Left ventricle myocardium inferior (tissue), 1 donor: ENCODE results near the gene REEP1. TPM values are rescaled to one million over a fixed set of nuclear protein-coding genes. Genes with fewer than 3 reads are reported as not detected.
"Not testable (repeated sequence)": the region's sequence is repeated elsewhere in the genome, so short reads cannot be mapped to it uniquely, and the experiment has no call there.

ENCODE experiments used
- DNase-seq: peaks from one replicate; pipeline ENCODE4 v3.0.0-alpha.2; 2020
- H3K27ac ChIP-seq: fragments of 200-600 bp; replicated peaks from 2 replicates; pipeline ENCODE4 v1.8.0; 2021
- H3K27me3 ChIP-seq: fragments of 200-600 bp; 2 replicates; pipeline ENCODE4 v1.8.0; 2021; ENCODE audit warnings: low read depth
- H3K36me3 ChIP-seq: fragments of 200-600 bp; 2 replicates; pipeline ENCODE4 v1.8.0; 2021
- H3K4me1 ChIP-seq: fragments of 200-600 bp; 2 replicates; pipeline ENCODE4 v1.8.0; 2021
- H3K4me3 ChIP-seq: fragments of 200-600 bp; 2 replicates; pipeline ENCODE4 v1.8.0; 2021; ENCODE audit warnings: mild to moderate bottlenecking, moderate library complexity
- H3K9me3 ChIP-seq: fragments of 200-600 bp; replicated peaks from 2 replicates; pipeline ENCODE4 v1.8.0; 2021
- intact Hi-C: fragments of 100-400 bp; cut with micrococcal nuclease; formaldehyde crosslinking; loops from one replicate; pipeline ENCODE4 v1.11.0; 2022
- total RNA-seq: library from RNA; stranded (reverse); fragmentation: NEBNext Ultra II Directional; extraction: Animal tissue kit (Norgen Biotek cat#: 25700); gene quantifications from one replicate; pipeline ENCODE4 v1.2.1, GENCODE V29; 2021
- TF ChIP-seq, protein P1 (sequence below): fragments of 200-600 bp; IDR thresholded peaks from 2 replicates; pipeline ENCODE4 v1.8.0; 2021; ENCODE audit warnings: antibody characterized with exemption, mild to moderate bottlenecking, borderline replicate concordance
- donor health status: DM: no; HTN: yes; CAD: no; lungs with severe emphysema.

REEP1 gene
- total RNA-seq, 1 donor from 2014 or later: 30.2 TPM

DNA sequence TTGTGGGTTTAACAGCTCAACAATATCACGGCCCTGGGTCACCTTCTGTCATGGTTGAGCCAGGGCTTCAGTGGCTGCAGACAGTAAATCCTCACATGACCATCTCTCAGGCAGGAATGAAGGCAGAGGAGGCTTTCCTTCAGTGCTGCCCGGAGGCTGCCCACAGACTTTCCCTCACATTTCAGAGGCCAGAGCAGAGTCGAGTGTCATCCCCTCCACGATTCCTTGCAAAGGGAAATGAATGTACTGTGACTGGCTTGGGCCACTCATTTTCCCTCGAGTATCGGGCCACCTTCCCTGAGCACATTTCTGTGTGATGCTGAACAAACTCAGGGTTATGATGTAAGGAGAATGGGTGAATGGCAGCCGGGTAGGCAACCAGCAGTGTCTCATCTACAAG is 10.0 kb upstream of the REEP1 start:
- H3K36me3 ChIP-seq: no peaks in the 10 kb centered on the region
- H3K4me3 ChIP-seq: no peak overlapping the region
- no peak for DNase-seq
- intact Hi-C loops: no loop called here
- peaks cover under 1% of the 10 kb centered on the region for H3K9me3 ChIP-seq
- H3K4me1 ChIP-seq: no peaks in the 10 kb centered on the region
- TF ChIP-seq, protein P1, sequence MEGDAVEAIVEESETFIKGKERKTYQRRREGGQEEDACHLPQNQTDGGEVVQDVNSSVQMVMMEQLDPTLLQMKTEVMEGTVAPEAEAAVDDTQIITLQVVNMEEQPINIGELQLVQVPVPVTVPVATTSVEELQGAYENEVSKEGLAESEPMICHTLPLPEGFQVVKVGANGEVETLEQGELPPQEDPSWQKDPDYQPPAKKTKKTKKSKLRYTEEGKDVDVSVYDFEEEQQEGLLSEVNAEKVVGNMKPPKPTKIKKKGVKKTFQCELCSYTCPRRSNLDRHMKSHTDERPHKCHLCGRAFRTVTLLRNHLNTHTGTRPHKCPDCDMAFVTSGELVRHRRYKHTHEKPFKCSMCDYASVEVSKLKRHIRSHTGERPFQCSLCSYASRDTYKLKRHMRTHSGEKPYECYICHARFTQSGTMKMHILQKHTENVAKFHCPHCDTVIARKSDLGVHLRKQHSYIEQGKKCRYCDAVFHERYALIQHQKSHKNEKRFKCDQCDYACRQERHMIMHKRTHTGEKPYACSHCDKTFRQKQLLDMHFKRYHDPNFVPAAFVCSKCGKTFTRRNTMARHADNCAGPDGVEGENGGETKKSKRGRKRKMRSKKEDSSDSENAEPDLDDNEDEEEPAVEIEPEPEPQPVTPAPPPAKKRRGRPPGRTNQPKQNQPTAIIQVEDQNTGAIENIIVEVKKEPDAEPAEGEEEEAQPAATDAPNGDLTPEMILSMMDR: no peak
- peaks cover 27% of the 10 kb centered on the region for H3K27me3 ChIP-seq
- H3K27ac ChIP-seq: no peak overlapping the region

DNA sequence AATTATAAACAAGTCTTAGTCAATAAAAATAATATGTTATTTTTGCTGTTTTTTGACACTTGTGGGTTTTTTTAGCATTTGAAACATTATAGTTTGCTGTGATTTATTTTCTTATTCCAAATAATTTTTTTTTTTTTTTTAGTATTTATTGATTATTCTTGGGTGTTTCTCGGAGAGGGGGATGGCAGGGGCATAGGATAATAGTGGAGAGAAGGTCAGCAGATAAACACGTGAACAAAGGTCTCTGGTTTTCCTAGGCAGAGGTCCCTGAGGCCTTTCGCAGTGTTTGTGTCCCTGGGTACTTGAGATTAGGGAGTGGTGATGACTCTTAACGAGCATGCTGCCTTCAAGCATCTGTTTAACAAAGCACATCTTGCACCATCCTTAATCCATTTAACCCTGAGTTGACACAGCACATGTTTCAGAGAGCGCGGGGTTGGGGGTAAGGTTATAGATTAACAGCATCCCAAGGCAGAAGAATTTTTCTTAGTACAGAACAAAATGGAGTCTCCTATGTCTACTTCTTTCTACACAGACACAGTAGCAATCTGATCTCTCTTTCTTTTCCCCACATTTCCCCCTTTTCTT is 8.5 kb upstream of the REEP1 start:
- Histone ChIP-seq H3K27me3 (peaks cover 18% of the 10 kb centered on the region), H3K9me3 (peaks cover 16% of the 10 kb centered on the region)
- H3K4me3 ChIP-seq, DNase-seq, H3K36me3 ChIP-seq, H3K27ac ChIP-seq, intact Hi-C loops, H3K4me1 ChIP-seq: not testable (repeated sequence)

DNA sequence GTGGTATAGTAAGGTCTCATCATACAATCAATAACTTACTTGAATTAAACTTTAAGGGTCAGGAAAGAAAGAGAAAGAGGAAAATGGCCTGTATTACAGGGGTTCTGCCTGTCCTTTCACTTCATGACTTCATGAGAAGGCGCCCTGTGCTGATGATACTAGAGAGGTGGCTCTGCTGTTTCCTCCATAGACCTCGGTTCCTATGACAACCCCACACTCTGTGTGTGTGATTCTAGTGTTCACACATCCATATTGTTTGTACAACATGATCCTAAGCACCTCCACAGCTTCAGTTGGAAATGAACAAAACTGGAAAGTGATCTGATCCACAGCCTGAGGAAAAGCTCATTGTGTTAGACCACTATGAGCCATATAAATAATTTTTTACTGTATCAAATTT is 7.0 kb upstream of the REEP1 start:
- Histone ChIP-seq H3K4me1 (no peaks in the 10 kb centered on the region), H3K9me3 (peaks cover 18% of the 10 kb centered on the region), H3K36me3 (no peaks in the 10 kb centered on the region), H3K27me3 (peaks cover 24% of the 10 kb centered on the region), H3K4me3 (no peak overlapping the region), H3K27ac (no peak overlapping the region)
- intact Hi-C loops: no loop called here
- TF ChIP-seq, protein P1: no peak
- DNase-seq: no peak

DNA sequence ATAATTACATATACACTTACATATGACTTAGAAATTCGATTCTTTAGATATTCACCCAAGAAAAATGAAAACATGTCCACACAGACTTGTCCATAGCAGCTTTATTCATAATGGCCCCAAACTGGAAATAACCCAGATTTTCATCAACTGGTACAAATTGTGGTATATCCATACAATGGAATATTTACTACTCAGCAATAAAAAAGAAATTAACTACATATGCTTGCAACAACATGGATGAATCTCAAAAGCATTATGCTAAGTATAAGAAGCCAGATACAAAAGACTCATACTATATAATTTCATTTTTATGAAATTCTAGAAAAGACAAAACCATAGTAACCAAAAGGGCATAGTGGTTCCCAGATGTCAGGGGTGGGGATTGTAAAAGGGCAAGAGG is 5.1 kb upstream of the REEP1 start:
- TF ChIP-seq, protein P1: no peak
- no peak overlapping the region for H3K4me3 ChIP-seq
- peaks cover 18% of the 10 kb centered on the region for H3K9me3 ChIP-seq
- peaks cover 6% of the 10 kb centered on the region for H3K4me1 ChIP-seq
- DNase-seq: no peak
- intact Hi-C loops: no loop called here
- H3K27me3 ChIP-seq: peaks cover 24% of the 10 kb centered on the region
- no peak overlapping the region for H3K27ac ChIP-seq
- H3K36me3 ChIP-seq: no peaks in the 10 kb centered on the region

DNA sequence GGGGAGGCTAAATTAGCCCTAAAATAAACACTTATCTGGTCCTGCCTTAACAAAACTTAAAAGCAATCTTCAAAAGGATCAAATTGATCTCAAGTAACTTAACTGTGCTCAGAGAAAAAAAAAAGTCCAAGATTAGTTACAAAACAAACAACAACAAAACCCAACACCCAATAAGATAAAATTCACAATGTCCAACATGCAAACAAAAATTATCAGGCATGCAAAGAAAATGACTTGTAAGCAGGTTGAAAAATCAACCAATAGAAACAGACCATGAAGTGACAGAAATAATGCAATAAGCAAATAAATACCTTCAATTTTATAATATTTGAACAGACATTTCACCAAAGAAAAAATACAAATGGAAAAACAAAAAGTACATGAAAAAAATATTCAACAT is 4.0 kb upstream of the REEP1 start:
- peaks cover 32% of the 10 kb centered on the region for H3K27me3 ChIP-seq
- H3K4me3 ChIP-seq: no peak overlapping the region
- no peak for DNase-seq
- intact Hi-C loops: no loop called here
- peaks cover 18% of the 10 kb centered on the region for H3K9me3 ChIP-seq
- H3K4me1 ChIP-seq: peaks cover 12% of the 10 kb centered on the region
- no peaks in the 10 kb centered on the region for H3K36me3 ChIP-seq
- no peak overlapping the region for H3K27ac ChIP-seq
- TF ChIP-seq, protein P1: no peak

DNA sequence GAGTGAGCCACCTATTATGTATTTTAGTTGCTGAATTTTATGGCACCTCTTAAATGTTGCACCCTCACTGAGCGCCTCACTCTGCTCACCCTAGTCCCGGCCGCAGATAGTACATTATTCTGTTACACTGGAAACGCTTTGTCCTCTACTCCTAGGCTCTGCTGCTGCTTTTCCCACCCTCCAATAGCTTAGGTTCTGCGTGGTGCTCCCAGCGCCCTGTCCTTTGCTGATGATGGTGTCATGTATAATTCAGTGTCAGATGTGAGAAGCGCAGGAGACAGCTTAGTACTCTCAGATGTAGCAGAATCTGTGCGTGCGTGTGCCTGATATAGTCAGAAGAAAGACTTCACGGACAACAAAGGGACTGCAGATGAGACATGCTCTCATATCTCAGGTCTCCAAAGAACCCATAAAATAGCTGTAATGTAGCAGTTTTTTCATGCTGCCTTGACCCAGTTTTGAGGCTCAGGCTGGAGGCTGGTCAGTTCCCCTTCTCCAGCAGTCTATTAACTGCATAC is 1.4 kb upstream of the REEP1 start:
- Histone ChIP-seq H3K4me1 (peaks cover 20% of the 10 kb centered on the region), H3K4me3 (no peak overlapping the region), H3K27me3 (peaks cover 54% of the 10 kb centered on the region), H3K9me3 (peaks cover 18% of the 10 kb centered on the region), H3K27ac (no peak overlapping the region), H3K36me3 (no peaks in the 10 kb centered on the region)
- TF ChIP-seq, protein P1: no peak
- no peak for DNase-seq
- intact Hi-C loops: no loop called here
